Uterus (tissue), 2 donors: ENCODE results near the gene CCDC78.

Experiments used
- CTCF ChIP-seq, 4 experiments: fragments of 200-600 bp in 2 of 4; fragments of 450-650 bp in 2 of 4; sonication (generic) in 2 of 4; IDR thresholded peaks; one replicate each; pipeline ENCODE4 v1.5.1; 2016 to 2019; ENCODE audit warnings: antibody characterized with exemption in 4 of 4, mild to moderate bottlenecking in 2 of 4, moderate library complexity in 1 of 4
- POLR2A ChIP-seq, 2 donors: fragments of 450-650 bp; IDR thresholded peaks; one replicate each; pipeline ENCODE4 v1.6.1; 2016; ENCODE audit warnings: antibody characterized with exemption in 2 of 2, mild to moderate bottlenecking in 1 of 2, moderate library complexity in 1 of 2

GRCh38 chr16:749010-749409, 22.8 kb upstream of the CCDC78 start:
- TF ChIP-seq POLR2A (IDR thresholded peaks at IDR 0.05) = no peak
- no peak for TF ChIP-seq CTCF (IDR thresholded peaks at IDR 0.05)
